ENCODE measurements around the gene ANO3.

ANO3 gene

DNA sequence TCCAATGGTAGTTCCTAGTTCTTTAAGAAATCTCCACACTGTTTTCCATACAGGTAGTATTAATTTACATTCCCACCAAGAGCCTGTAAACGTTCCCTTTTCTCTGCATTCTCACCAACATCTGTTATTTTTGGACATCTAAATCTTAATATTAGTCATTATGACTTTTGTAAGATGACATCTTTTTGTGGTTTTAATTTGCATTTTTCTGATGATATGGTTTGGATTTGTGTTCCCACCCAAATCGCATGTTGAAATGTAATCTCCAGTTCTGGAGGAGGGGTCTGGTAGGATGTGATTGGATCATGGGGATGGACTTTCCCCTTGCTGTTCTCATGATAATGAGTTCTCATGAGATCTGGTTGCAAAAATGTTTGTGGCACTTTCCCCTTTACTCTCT lies 151.2 kb downstream of the ANO3 start:
- no peak for DNase-seq

DNA sequence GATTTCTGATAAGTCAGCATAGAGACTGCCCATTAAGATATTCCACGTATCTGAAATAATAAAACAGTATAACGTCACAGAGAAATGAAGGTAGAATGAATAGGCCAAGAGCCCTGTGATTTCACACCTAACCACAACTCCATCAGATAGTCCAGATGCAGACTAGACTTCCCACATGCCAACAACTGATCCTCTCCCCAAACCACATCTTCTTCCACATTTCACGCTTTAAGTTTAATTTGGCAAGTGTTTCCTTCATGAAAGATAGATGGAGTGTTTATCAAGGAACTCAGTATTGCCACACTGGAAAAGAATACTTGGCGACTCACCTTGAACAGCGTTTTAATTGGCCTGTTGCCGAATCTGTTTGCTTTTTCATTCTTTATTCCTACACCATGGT lies 158.6 kb downstream of the ANO3 start:
- DNase-seq = no peak
- TF ChIP-seq GATA1 (IDR thresholded peaks at IDR 0.05; ENCODE audit: low read depth, low read length) (no peak), POLR2A (IDR thresholded peaks at IDR 0.05; ENCODE audit: low read length) (no peak)

More for the DNA sequence above, 151.2 kb downstream of the ANO3 start:
- no peak for TF ChIP-seq POLR2A (IDR thresholded peaks at IDR 0.05; ENCODE audit: low read length)
- no peak for TF ChIP-seq GATA1 (IDR thresholded peaks at IDR 0.05; ENCODE audit: low read depth, low read length)

DNA sequence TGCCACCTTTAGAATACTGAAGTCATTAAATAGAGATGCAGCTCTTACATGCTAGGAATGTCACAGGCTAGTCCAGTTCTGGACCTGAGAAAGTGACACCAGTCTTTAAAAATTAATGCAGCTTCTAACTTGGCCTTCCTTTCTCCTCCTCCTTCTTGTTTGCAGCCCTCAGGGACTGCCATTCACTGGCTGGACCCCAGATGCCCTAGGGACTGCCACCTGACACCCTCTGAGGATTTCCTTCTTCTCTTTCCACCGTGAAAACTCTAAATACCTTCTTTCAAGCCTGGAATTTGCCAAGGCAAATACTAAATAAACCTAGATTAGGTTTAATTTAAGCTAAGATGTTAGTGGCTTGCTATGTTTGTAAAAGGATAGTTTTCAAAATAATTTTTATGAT lies 161.7 kb downstream of the ANO3 start:
- TF ChIP-seq GATA1 (IDR thresholded peaks at IDR 0.05; ENCODE audit: low read depth, low read length) (no peak), POLR2A (IDR thresholded peaks at IDR 0.05; ENCODE audit: low read length) (no peak)

DNA sequence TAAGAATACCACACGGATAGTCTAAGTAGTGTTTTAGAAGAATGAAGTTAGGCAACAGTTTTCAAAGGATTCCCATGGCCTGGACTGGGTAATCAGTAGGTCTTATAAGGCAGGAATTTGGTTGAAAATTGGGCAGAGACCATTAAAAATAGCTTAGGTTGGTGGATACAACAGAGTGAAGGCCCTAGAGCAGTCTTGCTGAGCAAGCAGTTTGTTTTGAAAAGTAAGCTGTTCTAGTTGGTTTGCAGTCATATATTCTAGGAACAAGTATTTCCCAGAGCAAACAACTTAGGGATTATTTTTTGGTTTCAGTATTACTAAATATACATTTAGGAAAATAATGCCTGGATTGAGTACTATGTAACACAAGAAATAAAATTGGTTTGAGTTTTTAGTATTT lies 175.3 kb downstream of the ANO3 start:
- TF ChIP-seq POLR2A (IDR thresholded peaks at IDR 0.05; ENCODE audit: low read length) = no peak
- TF ChIP-seq GATA1 (IDR thresholded peaks at IDR 0.05; ENCODE audit: low read depth, low read length) = no peak
- DNase-seq = no peak

More for the DNA sequence above, 161.7 kb downstream of the ANO3 start:
- DNase-seq = no peak

DNA sequence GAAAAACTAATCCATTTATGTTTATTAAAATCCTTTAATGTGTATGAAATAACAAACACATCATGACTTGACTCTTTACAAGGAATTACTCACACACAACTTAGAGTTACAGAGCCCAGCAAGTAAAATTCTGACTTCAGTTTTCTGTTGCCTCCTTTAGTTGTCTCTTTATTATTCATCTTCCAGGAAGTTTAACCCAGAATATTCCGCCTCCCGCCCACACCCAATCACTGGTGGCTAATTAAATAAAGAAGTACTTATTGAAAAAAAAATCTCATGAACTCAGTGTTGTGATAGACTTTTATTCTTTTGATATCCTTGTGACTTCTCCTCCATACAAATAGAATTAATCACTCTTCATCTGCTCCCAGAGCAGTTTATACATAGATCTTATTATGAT lies 178.2 kb downstream of the ANO3 start:
- TF ChIP-seq GATA1 (IDR thresholded peaks at IDR 0.05; ENCODE audit: low read depth, low read length) = no peak
- TF ChIP-seq POLR2A (IDR thresholded peaks at IDR 0.05; ENCODE audit: low read length) = no peak
- no peak for DNase-seq

DNA sequence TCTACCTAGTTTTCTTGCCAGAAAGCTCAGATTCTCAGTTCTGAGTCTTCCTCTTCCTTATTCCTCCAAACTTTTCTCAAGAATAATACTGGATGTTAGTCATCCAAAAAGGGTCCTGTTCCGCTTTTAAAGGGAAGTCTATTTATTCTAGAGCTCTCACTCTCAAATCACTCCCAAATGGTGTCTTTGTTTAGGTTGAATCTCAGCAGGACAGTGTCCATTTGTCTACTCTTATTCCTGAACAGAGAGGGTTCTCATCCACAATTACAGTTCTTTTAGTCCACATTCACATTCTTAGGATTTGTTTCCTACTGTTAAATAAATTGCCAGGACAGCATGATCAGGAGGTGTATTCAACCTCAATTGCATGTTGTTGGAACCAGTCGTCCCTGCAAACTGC lies 178.8 kb downstream of the ANO3 start:
- TF ChIP-seq POLR2A (IDR thresholded peaks at IDR 0.05; ENCODE audit: low read length) = no peak
- no peak for TF ChIP-seq GATA1 (IDR thresholded peaks at IDR 0.05; ENCODE audit: low read depth, low read length)
- no peak for DNase-seq

DNA sequence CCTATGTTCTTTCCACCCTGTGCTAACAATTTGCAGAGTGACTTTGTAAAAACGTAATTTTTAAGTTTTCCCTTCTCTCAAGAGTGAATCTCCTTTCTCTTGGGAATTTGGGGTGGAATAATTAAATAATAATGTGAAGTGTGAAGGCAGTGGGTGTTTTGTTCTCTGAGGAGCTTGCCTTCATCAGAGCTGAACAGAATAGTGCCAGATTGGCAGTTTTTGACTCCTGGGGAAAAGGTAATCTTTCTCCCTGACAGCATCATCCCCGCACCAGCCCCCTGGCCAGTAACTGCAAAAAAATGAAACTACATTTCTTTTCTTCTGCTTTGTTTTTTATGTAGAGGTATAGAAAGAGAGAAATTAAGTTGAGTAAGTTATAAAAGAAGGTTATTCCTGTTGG lies 180.3 kb downstream of the ANO3 start:
- no peak for DNase-seq
- no peak for TF ChIP-seq POLR2A (IDR thresholded peaks at IDR 0.05; ENCODE audit: low read length)
- no peak for TF ChIP-seq GATA1 (IDR thresholded peaks at IDR 0.05; ENCODE audit: low read depth, low read length)

DNA sequence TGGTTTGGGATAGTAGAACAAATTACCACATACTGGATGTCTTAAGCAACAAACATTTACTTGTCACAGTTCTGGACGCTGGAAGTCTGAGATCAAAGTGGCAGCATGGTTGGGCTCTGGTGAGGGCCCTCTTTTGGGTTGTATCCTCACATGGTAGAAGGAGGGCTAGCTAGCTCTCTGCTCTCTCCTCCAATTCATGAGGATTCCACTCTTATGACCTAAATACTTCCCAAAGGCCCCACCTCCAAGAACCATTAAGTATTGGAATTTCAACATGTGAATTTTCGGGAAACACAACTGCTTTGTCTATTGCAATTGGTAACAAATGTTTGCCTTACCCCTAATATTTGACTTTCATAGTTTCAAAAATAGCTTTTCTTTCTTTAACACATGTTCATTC lies 187.5 kb downstream of the ANO3 start:
- no peak for TF ChIP-seq GATA1 (IDR thresholded peaks at IDR 0.05; ENCODE audit: low read depth, low read length)
- no peak for TF ChIP-seq POLR2A (IDR thresholded peaks at IDR 0.05; ENCODE audit: low read length)

DNA sequence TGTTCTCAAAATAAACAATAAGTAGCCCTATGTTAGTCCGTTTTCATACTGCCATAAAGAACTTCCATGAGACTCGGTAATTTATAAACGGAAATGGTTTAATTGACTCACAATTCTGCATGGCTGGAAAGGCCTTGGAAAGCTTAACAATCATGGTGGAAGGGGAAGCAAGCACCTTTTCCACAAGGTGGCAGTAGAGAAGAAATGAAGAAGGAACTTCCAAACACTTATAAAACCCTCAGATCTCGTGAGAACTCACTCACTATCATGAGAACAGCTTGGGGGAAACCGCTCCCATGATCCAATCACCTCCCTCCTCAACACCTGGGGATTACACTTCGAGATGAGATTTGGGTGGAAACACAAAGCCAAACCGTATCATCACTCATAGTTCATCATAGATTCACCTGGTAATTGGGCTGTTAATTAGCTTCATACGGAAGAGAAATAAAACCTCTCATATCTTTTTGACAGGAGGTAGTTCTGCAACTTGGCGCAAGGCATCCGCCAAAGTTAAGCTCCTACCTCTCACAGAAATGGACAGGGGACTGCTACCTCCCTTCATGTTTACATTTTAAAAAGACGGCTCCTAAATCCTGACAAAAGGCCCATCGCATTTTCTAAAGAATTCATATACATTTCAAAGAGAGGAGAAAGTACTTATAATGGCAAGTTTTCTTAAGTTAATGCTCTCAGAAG lies 191.1 kb downstream of the ANO3 start:
- no peak for TF ChIP-seq GATA1 (IDR thresholded peaks at IDR 0.05; ENCODE audit: low read depth, low read length)
- no peak for TF ChIP-seq POLR2A (IDR thresholded peaks at IDR 0.05; ENCODE audit: low read length)
- DNase-seq = peak; percentile 17 to 27

More for the DNA sequence above, 187.5 kb downstream of the ANO3 start:
- no peak for DNase-seq

DNA sequence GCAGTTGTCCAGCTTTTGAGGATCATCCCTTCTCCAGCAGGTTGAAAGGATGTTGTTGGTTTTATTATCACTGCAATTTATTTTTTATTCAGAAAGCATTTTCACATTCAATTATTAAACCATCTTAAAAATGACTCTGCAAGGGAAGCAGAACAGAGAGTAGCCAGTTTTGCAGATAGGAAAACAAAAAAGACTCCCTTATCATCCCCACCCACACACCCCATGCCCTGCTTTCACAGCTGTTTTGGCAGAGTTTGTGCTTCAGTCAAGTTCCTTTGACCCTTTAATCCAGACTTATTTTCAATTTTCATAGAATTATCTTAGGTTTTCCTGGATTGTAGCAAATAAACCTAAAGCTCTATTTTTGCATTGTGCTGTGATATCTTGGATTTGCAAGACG lies 195.8 kb downstream of the ANO3 start:
- TF ChIP-seq GATA1 (IDR thresholded peaks at IDR 0.05; ENCODE audit: low read depth, low read length) = no peak
- TF ChIP-seq POLR2A (IDR thresholded peaks at IDR 0.05; ENCODE audit: low read length) = no peak
- DNase-seq = no peak

DNA sequence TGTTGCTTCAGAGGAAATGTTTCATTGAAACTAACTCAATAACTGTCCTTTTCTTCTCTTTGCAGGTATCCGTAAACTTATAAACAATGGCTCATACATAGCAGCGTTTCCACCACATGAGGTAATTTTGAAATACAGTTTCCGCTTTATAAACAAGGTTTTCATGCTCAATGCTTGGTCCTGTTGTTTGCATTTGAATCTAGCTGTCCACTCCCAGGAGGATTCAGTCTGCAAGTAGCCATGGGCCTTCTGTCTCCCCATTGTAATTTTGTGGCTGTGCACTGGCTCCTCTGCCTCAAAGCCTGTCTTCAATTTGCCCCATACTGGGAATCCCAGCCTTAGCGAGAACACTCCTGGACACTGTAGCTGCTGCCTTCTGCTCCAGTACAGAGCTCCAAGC lies 205.4 kb downstream of the ANO3 start:
- no peak for DNase-seq
- TF ChIP-seq POLR2A (IDR thresholded peaks at IDR 0.05; ENCODE audit: low read length) (no peak), GATA1 (IDR thresholded peaks at IDR 0.05; ENCODE audit: low read depth, low read length) (no peak)

DNA sequence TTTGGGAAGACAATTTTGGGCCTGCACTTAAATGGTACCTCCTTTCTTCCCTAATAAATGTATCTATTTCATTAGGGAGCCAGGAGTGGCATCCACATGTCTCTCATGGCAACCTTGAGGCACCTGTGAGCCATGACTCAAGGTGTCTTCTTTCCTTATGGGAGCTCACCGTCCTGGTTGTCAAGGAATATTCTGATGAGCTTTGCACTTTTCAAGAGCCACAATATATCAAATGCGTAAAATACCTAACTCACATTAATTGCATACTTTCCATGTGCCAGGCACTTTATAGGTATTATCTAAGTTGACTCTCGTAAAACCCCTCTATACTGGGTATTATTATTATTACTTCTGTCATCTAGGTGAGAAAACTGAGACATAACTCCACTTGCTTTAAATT lies 207.6 kb downstream of the ANO3 start:
- no peak for DNase-seq
- TF ChIP-seq GATA1 (IDR thresholded peaks at IDR 0.05; ENCODE audit: low read depth, low read length) (no peak), POLR2A (IDR thresholded peaks at IDR 0.05; ENCODE audit: low read length) (no peak)

DNA sequence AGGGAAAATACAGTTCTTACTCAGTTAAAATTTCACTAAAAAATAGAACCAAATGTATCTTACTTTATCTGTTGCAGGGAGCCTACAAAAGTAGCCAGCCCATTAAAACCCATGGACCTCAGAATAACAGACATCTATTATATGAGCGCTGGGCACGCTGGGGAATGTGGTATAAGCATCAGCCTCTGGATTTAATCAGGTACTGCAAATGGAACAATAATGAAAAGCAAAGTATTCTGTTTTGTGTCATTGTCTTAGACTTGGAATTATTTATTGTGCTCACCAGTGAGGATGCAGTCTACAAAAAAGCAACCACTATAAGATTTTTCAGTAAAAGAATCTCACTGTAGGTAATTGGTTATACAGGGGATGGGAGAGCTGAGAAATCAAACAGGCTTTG lies 209.9 kb downstream of the ANO3 start:
- no peak for DNase-seq
- TF ChIP-seq POLR2A (IDR thresholded peaks at IDR 0.05; ENCODE audit: low read length) = no peak
- TF ChIP-seq GATA1 (IDR thresholded peaks at IDR 0.05; ENCODE audit: low read depth, low read length) = no peak

DNA sequence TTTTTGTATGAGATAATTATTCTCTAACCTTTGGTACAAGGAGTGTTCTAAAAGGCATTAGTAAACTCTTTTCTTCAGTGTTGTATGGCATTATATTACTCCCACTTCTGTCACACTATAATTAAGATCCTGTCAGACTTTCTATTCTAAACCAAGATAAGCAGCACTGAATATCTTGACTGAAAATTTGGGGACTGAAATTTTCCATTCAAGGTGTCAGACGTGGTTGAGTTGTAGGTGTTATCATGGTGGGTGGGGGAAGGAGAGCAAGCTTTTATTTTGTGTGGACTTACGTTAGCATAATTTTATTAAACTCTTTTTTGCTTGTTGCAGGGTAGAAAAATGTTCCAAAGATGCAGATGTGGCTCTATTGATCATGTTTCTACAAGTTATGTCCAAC lies 217.2 kb downstream of the ANO3 start:
- no peak for DNase-seq
- TF ChIP-seq GATA1 (IDR thresholded peaks at IDR 0.05; ENCODE audit: low read depth, low read length) = no peak
- TF ChIP-seq POLR2A (IDR thresholded peaks at IDR 0.05; ENCODE audit: low read length) = no peak

DNA sequence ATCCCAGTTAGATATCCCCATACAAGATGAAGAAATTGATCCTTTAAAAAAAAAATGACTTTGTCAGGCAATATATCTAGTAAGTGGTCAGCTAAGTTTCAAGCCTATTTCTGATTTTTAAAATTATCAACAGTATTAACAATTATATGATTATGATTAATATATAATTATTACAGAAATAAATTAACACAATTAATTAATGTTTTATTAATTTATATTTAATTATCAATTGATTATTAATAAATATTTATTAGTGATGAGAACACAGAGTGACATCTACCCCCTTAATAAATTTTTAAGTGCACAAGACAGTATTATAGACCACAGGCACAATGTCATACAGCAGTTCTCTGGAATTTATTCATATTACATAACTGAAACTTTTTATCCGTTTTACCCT lies 218.1 kb downstream of the ANO3 start:
- TF ChIP-seq POLR2A (IDR thresholded peaks at IDR 0.05; ENCODE audit: low read length) (no peak), GATA1 (IDR thresholded peaks at IDR 0.05; ENCODE audit: low read depth, low read length) (no peak)
- DNase-seq = no peak
